ENCODE results near the gene B4GALNT1.
A peak's percentile ranks its signal among the peaks of the same experiment; 100 is the strongest.
"Not testable (repeated sequence)": the region's sequence is repeated elsewhere in the genome, so short reads cannot be mapped to it uniquely, and the experiment has no call there.

The B4GALNT1 gene

DNA sequence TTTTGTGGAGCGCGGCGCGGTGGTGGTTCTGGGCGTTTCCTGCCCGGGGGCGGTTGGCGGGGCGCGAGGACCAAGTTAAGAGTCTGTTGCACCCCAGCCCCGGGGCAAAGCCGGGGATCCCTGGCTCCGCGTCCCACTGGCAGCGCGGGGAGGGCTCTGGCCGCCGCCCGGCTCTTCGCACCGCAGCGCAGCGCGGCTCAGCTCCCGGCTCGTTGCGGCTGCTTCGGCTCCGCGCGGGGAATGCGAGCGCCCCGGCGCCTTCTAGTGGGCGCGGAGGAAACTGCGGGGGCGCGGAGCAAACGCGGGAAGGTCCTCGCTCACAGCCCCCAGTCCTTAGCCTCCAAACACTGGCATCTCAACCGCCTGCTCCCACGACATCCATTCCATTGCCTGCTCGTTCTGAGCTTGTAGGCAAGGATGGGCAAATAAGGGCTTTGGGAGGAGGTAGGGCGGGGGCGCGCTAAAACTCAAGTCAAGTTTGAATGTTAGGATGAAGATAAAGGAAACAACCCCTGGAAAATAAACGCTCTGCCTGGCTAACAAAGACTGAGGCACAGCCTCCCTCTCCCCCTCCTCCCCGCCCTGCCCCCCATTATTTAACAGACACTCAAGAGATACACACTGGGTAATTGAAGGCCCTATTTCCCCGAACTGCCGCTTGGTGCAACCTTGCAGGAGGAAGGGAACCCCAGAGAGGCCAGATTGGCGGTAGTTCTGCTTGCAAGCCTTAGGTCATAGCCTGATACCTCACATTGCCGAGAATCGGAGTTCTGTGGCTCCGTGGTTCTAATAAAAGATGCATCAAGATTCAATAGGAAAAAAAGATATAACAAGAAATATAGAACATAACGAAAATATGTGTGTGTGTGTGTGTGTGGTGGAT, at the start of gene B4GALNT1:
B4GALNT1 (minus strand) TSS at position 244 of the 883 bp plus-strand sequence. CDS start 1,069 bp downstream, outside the sequence.
- peak in 1 of 2 donors; percentile 39 for DNase-seq (ENCODE audit: low read depth in 2 of 2)

DNA sequence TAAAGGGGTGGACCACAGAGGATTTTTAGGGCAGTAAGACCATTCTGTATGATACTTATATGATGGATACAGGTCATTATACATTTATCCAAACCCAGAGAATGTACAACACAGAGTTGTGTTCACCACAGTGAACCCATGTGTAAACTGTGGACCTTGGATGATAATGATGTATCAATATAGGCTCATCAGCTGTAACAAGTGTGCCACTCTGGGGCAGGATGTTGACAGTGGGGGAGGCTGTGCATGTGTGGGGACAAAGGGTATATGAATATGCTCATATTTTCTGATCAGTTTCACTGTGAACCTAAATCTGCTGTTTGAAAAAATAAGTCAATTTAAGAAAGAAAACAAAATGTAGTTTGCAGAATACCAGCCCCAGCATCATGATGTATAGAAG, 46.7 kb upstream of the B4GALNT1 start:
- no peak for DNase-seq (ENCODE audit: low read depth in 2 of 2)

DNA sequence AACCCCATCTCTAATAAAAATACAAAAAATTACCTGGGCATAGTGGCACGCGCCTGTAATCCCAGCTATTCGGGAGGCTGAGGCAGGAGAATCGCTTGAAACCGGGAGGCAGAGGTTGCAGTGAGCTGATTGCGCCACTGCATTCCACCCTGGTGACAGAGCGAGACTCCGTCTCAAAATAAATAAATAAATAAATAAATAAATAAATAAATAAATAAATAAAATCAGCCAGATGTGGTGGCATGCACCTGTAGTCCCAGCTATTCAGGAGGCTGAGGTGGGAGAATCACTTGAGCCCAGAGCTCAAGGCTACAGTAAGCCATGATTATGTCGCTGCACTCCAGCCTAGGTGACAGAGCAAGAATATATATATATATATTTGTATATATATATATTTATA, 44.9 kb upstream of the B4GALNT1 start:
- not testable (repeated sequence) for DNase-seq (ENCODE audit: low read depth in 2 of 2)

DNA sequence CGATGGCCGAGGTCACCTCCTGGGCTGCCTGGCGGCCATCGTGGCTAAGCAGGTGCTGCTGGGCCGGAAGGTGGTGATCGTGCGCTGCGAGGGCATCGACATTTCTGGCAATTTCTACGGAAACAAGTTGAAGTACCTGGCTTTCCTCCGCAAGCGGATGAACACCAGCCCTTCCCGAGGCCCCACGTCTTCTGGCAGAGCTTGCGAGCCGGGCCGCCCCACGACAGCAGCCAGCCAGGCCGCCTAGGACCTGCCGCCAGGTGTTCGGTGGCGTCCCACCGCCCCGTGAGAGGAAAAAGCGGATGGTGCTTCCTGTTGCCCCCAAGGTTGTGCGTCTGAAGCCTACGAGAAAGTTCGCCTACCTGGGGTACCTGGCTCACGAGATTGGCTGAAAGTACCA, 41.7 kb upstream of the B4GALNT1 start:
- no peak for DNase-seq (ENCODE audit: low read depth in 2 of 2)

DNA sequence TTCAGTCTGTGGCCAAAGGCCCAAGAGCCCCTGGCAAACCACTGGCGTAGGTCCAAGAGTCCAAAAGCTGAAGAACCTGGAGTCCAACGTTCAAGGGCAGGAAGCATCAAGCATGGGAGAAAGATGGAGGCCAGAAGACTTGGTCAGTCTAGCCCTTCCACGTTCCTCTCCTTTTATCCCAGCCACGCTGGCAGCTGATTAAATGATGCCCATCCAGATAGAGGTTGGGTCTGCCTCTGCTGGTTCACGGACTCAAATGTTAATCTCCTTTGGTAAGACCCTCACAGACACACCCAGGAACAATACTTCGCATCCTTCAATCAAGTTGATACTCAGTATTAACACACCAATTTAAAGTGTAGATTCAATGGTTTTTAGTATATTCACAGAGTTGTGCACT, 39.8 kb upstream of the B4GALNT1 start:
- DNase-seq (ENCODE audit: low read depth in 2 of 2): no peak

DNA sequence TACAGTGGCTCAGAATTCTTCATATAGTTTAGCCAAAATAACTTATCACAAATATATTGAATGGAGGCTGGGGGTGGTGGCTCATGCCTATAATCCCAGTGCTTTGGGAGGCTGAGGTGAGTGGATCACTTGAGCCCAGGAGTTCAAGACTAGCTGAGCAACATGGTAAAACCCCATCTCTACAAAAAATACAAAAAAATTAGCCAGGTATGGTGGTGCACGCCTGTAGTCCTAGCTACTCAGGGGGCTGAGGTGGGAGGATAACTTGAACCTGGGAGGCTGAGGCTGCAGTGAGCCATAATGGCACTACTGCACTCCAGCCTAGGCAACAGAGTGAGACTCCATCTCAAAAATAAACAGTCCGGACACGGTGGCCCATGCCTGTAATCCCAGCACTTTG, 38.8 kb upstream of the B4GALNT1 start:
- not testable (repeated sequence) for DNase-seq (ENCODE audit: low read depth in 2 of 2)

DNA sequence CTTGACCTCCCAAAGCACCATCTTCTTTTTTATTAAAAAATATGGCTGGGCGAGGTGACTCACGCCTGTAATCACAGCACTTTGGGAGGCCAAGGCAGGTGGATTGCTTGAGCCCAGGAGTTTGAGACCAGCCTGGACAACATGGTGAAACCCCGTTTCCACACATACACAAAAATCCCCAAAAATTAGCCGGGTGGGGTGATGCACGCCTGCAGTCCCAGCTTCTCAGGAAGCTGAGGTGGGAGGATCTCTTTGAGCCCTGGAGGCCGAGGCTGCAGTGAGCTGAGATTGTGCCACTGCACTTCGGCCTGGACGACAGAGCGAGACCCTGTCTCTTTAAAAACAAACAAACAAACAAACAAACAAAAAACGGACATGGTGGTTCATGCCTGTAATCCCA, 36.7 kb upstream of the B4GALNT1 start:
- not testable (repeated sequence) for DNase-seq (ENCODE audit: low read depth in 2 of 2)

DNA sequence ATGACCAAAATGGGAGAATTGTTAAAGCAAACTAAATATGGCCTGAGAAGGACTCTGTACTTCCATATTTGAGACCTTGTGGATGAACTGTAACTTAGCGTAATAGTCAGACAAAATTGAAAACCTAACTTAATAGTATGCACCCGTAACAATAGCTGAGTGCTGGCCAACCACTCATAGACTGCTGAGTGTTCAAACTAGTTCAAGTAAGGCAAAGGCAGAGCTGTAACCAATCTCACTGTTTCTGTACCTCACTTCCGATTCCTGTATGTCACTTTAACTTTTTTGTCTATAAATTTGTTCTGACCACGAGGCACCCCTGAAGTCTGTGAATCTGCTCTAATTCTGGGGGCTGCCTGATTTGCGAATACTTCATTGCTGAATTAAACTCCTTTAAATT, 33.9 kb upstream of the B4GALNT1 start:
- no peak for DNase-seq (ENCODE audit: low read depth in 2 of 2)

DNA sequence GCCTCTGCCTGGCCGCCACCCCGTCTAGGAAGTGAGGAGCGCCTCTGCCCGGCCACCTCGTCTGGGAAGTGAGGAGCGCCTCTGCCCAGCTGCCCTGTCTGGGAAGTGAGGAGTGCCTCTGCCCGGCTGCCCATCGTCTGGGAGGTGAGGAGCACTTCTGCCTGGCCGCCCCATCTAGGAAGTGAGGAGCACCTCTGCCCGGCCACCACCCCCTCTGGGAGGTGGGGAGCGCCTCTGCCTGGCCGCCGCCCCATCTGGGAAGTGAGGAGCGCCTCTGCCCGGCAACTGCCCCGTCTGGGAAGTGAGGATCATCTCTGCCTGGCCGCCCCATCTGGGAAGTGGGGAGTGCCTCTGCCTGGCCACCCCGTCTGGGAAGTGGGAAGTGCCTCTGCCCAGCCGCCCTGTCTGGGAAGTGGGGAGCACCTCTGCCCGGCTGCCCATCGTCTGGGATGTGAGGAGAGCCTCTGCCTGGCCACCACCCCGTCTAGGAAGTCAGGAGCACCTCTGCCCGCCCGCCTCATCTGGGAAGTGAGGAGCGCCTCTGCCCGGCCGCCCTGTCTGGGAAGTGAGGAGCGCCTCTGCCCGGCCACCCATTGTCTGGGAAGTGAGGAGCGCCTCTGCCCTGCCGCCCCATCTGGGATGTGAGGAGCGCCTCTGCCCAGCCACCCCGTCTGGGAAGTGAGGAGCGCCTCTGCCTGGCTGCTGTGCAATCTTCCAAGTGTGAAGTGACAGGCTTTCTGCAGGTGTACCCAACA, 32.2 kb upstream of the B4GALNT1 start:
- not testable (repeated sequence) for DNase-seq (ENCODE audit: low read depth in 2 of 2)

DNA sequence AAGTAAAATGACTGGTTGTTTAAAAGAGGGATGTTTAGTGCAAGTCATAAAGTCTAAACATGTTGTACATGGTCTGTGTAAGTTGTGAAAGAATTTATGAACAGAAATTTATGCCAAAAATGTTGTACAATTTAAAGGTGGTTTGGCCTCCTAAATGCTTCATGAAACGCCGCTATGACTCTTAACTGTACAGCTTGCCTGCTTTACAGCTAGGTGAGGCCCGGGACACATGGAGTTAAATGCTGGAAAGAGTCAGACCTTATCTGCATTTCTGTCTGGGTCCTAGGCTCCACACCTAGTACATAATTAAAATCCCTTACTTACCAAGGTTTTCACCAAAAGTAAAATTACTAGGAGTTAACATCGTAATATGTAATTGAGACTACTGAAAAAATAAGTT, 28.4 kb upstream of the B4GALNT1 start:
- no peak for DNase-seq (ENCODE audit: low read depth in 2 of 2)

DNA sequence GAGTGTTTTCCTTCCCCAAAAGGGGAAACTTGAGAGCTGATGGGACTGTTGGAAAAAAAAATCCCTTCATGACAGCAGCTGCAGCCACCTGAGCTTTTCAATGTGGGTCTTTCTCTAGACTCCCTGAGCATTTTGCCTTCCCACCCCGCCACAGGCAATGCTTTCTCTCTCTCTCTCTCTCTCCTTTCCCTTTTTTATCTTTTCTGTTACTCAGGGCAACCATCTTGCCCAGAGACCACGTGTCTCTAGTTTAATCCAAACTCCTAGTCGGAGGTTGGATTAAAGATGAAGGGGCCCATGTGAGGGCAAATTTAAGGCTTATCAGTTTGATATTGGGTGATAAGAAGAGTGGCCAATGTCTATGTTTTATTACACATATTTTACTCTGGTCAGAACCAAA, 25.9 kb upstream of the B4GALNT1 start:
- no peak for DNase-seq (ENCODE audit: low read depth in 2 of 2)

DNA sequence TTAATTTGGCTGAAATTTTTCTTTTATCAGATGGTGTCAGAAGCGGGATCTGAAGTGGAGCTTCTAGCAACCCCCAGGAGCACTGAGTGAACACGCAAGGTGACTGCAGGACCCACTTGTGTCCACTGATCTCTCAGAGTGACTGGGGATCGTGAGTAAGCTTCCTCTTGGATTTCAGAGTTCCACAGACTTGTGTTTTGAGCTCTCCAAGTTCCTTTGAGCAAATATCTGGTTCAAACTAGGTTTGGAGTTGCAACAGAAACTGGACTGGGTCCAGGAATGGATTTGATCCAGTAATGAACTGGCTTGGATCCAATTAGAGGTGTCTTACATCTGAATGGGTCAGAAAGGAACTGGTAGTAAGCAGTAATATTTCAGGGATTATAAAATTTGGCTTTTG, 24.7 kb upstream of the B4GALNT1 start:
- no peak for DNase-seq (ENCODE audit: low read depth in 2 of 2)

DNA sequence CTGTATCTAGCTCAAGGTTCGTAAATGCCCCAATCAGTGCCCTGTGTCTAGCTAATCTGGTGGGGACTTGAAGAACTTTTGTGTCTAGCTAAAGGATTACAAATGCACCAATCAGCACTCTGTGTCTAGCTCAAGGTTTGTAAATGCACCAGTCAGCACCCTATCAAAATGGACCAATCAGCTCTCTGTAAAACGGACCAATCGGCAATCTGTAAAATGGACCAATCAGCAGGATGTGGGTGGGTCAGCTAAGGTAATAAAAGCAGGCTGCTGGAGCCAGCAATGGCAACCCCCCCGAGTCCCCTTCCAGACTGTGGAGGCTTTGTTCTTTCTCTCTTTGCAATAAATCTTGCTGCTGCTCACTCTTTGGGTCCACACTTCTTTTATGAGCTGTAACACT, 23.4 kb upstream of the B4GALNT1 start:
- not testable (repeated sequence) for DNase-seq (ENCODE audit: low read depth in 2 of 2)

DNA sequence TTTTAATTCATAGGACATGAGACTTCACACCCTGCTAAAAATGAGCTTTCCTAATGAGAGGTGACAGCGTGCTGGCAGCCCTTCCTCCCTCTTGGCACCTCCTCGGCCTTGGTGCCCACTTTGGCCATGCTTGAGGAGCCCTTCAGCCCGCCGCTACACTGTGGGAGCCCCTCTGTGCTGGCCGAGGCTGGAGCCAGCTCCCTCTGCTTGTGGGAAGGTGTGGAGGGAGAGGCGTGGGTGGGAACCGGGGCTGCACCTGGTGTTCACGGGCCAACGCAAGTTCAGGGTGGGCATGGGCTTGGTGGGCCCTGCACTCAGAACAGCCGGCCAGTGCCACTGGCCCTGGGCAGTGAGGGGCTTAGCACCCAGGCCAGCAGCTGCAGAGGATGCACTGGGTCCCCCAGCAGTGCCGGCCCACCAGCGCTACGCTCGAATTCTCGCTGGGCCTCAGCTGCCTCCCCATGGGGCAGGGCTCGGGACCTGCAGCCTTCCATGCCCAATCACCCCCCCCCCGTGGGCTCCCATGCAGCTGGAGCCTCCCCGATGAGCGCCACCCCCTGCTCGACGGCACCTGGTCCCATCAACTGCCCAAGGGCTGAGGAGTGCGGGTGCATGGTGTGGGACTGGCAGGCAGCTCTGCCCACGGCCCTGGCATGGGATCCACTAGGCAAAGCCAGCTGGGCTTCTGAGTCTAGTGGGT, 22.7 kb upstream of the B4GALNT1 start:
- no peak for DNase-seq (ENCODE audit: low read depth in 2 of 2)

DNA sequence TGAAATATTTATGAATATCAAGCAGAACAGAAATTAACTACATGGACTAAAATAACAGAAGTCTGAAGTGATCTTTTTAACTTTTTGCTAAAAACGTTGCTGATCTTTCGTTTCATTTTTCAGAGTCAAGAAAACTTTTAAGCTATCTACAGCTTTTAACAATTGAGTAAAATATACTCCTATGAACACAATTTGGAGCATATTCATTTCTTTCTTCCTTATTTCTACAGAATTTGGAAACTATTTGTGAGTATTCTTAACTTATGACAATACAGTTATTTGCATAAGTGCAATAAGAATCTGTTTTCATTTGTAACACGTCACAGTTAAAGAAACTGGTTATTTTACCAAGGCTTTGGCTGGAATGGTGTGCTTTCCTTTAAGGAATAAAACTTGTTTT, 21.0 kb upstream of the B4GALNT1 start:
- no peak for DNase-seq (ENCODE audit: low read depth in 2 of 2)

DNA sequence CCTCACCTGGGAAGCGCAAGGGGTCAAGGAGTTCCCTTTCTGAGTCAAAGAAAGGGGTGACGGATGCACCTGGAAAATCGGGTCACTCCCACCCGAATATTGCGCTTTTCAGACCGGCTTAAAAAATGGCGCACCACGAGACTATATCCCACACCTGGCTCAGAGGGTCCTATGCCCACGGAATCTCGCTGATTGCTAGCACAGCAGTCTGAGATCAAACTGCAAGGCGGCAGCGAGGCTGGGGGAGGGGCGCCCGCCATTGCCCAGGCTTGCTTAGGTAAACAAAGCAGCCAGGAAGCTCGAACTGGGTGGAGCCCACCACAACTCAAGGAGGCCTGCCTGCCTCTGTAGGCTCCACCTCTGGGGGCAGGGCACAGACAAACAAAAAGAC, 13.7 kb upstream of the B4GALNT1 start:
- DNase-seq (ENCODE audit: low read depth in 2 of 2): not testable (repeated sequence)

DNA sequence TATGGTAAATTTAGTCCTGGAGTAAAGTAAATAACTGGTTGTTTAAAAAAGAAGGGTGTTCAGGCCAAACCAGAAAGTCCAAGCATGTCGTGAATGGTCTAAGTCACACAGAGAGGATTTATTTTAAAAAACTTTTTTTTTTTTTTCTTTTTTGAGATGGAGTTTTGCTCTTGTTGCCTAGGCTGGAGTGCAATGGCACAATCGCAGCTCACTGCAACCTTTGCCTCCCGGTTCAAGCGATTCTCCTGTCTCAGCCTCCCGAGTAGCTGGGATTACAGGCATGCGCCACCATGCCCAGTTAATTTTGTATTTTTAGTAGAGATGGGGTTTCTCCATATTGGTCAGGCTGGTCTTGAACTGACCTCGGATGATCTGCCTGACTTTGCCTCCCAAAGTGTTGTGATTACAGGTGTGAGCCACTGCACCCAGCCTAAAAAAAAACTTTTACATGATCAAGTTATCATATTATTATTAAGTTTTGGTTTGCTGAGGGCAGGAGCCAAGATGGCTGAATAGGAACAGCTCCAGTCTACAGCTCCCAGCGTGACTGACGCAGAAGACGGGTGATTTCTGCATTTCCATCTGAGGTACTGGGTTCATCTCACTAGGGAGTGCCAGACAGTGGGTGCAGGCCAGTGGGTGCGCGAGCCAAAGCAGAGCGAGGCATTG, 13.1 kb upstream of the B4GALNT1 start:
- DNase-seq (ENCODE audit: low read depth in 2 of 2): not testable (repeated sequence)

DNA sequence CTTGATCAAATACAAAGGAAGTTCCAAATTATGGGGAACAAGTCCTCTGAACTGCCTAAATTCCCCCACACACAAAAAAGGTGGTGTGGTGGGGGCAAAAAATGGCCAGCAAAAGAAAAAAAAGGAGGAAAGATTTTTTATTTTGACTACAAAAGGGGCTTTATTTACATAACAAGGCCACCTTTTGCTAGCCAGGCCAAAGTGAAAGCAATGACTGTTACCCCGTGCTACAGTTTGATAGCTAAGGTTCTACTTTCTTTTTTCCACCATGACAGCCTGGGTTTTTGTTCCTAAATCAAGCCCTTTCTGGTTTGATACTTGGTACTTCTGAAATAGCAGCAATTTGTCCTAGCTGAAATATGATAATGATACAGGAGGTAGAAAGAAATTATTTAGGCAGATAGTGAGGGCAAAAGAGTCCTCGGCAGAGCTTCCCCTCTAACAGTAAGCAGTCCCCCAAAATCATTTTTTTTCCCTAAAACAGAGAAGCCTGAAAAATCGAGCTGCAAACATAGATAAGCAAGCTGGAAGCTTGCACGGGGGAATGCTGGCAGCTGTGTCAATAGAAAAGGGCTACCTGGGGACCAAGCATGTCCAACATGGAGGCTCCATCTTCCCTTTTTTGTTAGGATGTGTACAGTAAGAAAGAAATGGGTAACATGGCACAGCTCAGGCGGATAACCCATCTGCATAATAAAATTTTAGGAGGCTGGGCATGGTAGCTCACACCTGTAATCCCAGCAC, 8.9 kb upstream of the B4GALNT1 start:
- DNase-seq (ENCODE audit: low read depth in 2 of 2): no peak

DNA sequence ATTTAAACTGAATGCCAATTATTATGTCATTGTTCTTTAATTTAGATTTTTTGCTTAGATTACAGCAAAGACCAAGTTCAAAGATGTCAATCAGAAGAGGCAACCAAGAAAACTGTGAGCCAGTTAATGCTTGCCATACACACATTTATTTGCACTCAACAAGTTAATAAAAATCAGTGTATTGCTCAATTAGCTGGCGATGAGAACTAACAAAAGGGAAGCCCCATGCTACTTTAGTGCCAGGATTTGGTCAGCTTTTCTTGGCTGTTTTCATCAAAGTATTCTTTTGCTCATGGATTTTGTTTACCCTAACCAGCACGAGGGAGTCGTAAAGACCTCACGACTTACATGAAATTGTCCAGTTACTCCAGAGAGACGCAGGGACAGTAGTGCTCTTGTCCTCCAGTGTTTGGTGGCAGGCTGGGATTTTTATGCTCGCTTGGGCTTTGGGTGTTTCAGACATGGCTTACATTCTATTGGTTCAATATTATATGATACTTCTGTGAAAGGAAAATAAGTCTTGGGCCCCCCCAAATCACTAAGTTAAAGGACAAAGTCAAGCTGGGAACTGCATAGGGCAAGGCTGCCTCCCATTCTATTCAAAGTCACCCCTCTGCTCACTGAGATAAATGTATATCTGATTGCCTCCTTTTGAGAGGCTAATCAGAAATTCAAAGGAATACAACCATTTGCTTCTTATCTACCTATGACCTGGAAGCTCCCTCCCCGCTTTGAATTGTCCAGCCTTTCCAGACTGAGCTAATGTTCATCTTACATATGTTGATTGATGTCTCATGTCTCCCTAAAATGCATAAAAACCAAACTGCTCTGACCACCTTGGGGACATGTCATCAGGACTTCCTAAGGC, 7.4 kb upstream of the B4GALNT1 start:
- no peak for DNase-seq (ENCODE audit: low read depth in 2 of 2)

DNA sequence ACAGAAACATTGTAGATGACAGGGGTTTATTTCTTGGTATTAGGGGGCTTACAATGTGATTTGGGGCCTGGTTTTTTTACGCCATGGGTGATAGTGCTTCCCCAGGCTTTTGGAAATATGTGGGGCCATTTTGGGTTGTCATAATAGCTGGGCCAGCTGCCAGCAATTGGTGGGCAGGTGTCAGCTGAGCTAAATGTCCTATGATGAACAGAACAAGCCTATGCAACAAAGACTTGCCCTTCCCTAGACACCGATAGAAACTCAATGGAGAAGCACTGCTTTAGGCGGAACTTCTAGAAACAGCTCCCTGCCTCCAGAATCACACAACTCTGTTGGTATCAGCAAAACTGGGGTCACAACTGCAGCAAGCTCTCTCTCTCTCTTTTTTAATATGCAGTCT, 5.1 kb upstream of the B4GALNT1 start:
- DNase-seq (ENCODE audit: low read depth in 2 of 2): no peak
